ENCODE results near the gene NINJ1.
"Not testable (repeated sequence)": the region's sequence is repeated elsewhere in the genome, so short reads cannot be mapped to it uniquely, and the experiment has no call there.

DNA sequence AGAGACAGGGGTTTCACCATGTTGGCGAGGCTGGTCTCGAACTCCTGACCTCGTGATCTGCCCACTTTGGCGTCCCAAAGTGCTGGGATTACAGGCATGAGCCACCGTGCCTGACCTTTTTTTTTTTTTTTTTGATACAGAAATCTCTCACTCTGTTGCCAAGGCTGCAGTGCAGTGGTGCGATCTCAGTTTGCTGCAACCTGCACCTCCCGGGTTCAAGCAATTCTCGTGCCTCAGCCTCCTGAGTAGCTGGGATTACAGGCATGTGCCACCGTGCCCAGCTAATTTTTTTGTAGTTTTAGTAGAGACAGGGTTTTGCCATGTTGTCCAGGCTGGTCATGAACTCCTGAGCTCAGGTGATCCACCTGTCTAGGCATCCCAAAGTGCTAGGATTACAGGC, 16.5 kb downstream of the NINJ1 start:
- TF ChIP-seq, protein P1, sequence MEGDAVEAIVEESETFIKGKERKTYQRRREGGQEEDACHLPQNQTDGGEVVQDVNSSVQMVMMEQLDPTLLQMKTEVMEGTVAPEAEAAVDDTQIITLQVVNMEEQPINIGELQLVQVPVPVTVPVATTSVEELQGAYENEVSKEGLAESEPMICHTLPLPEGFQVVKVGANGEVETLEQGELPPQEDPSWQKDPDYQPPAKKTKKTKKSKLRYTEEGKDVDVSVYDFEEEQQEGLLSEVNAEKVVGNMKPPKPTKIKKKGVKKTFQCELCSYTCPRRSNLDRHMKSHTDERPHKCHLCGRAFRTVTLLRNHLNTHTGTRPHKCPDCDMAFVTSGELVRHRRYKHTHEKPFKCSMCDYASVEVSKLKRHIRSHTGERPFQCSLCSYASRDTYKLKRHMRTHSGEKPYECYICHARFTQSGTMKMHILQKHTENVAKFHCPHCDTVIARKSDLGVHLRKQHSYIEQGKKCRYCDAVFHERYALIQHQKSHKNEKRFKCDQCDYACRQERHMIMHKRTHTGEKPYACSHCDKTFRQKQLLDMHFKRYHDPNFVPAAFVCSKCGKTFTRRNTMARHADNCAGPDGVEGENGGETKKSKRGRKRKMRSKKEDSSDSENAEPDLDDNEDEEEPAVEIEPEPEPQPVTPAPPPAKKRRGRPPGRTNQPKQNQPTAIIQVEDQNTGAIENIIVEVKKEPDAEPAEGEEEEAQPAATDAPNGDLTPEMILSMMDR (IDR thresholded peaks at IDR 0.05) = not testable (repeated sequence)
- TF ChIP-seq ZFX (IDR thresholded peaks at IDR 0.05; ENCODE audit: borderline replicate concordance) = not testable (repeated sequence)

Measured in 22Rv1 (cell line).